Heart left ventricle (tissue), 16 donors: ENCODE results near the gene CDH23. TPM values are rescaled to one million over a fixed set of nuclear protein-coding genes. Genes with fewer than 3 reads are reported as not detected.

ENCODE experiments used
- ATAC-seq, 4 donors: fragments of 200-7000 bp; cut with Tn5 transposase; one replicate each; pipeline ENCODE4 v1.9.1; 2020 to 2022; ENCODE audit warnings: moderate library complexity in 4 of 4, mild to moderate bottlenecking in 3 of 4, moderate number of reproducible peaks in 1 of 4
- DNase-seq, 5 donors: peaks; one replicate each; pipeline ENCODE4 v3.0.0-alpha.2; 2020
- H3K27ac ChIP-seq, 12 donors: fragments of 200-600 bp; sonication (generic) in 4 of 12; one replicate each; pipeline versions ENCODE4 v1.5.0 to v1.8.0; 2016 to 2022; ENCODE audit warnings: mild to moderate bottlenecking in 2 of 12
- H3K27me3 ChIP-seq, 9 donors: fragments of 200-600 bp; sonication (generic) in 2 of 9; one replicate each; pipeline versions ENCODE4 v1.5.1 to v1.8.0; 2016 to 2022; ENCODE audit warnings: mild to moderate bottlenecking in 3 of 9
- H3K36me3 ChIP-seq, 9 donors: fragments of 200-600 bp; sonication (generic) in 2 of 9; one replicate each; pipeline versions ENCODE4 v1.5.0 to v1.8.0; 2018 to 2022; ENCODE audit warnings: mild to moderate bottlenecking in 2 of 9
- H3K4me1 ChIP-seq, 12 donors: fragments of 200-600 bp; sonication (generic) in 4 of 12; one replicate each; pipeline versions ENCODE4 v1.5.0 to v1.8.0; 2016 to 2022; ENCODE audit warnings: mild to moderate bottlenecking in 3 of 12
- H3K4me3 ChIP-seq, 12 donors: fragments of 200-600 bp; sonication (generic) in 4 of 12; one replicate each; pipeline versions ENCODE4 v1.5.0 to v1.8.0; 2017 to 2022; ENCODE audit warnings: mild to moderate bottlenecking in 9 of 12, moderate library complexity in 4 of 12
- H3K9me3 ChIP-seq, 12 donors: fragments of 200-600 bp; sonication (generic) in 4 of 12; one replicate each; pipeline versions ENCODE4 v1.5.0 to v1.8.0; 2016 to 2022; ENCODE audit warnings: mild to moderate bottlenecking in 1 of 12
- CTCF ChIP-seq, 12 donors: fragments of 200-600 bp; sonication (generic) in 4 of 12; IDR thresholded peaks; one replicate each; pipeline versions ENCODE4 v1.5.0 to v1.8.0; 2018 to 2022; ENCODE audit warnings: antibody characterized with exemption in 12 of 12, mild to moderate bottlenecking in 5 of 12
- POLR2A ChIP-seq, 2 donors: fragments of 450-650 bp; IDR thresholded peaks; one replicate each; pipeline ENCODE4 v1.6.1; 2017; ENCODE audit warnings: antibody characterized with exemption in 2 of 2, mild to moderate bottlenecking in 2 of 2, moderate library complexity in 2 of 2
- WGBS, 4 donors: extraction: QIAGEN DNeasy Blood & Tissue Kit in 2 of 4; methylation state at CpG; one replicate each; pipeline versions ENCODE4 v1.1.5 to v1.1.7; 2013 to 2018; 5-methylcytosine and 5-hydroxymethylcytosine counted together
- intact Hi-C, 10 donors: fragments of 100-400 bp; cut with DNase I; formaldehyde crosslinking; loops; one replicate each; pipeline versions ENCODE4 v1.11.1 to v1.14.2; 2022
- polyA plus RNA-seq, 2 donors: library from polyadenylated mRNA; stranded (reverse); fragments of 200-250 nt; gene quantifications; one replicate each; pipeline ENCODE4 v1.2.3, GENCODE V29; 2013
- total RNA-seq, 9 donors: library from RNA; depleted of rRNA in 2 of 9; stranded (reverse); fragments of >200 nt in 2 of 9; fragmentation: NEBNext Ultra II Directional in 3 of 9; extraction: Animal tissue kit (Norgen Biotek cat#: 25700) in 3 of 9; gene quantifications; one replicate each; pipeline versions ENCODE4 v1.1.0 to v1.2.4, GENCODE V29; 2016 to 2023
- donor health status: ischemic (EF 13 %, LVEDD 7.1; RV severe dilation, severe dysfunction).
- donor health status: healthy with polysubstance abuse.
- donor health status: DM: no; HTN: yes; CAD: no.
- donor health status: DM: no; HTN: no; CAD: no.
- donor health status: ischemic (EF 25% LVEDD 6.9; RV normal size, moderate dysfunction).
- donor health status: ischemic (EF 25% LVEDD 5.7; RV mildly dilated, moderate dysfunction).
- donor health status: healthy.
- donor health status: DM: yes; HTN: yes; CAD: no.
- donor health status: ischemic (EF 35%, LVEDD 5.7; RV mildly dilated, moderate dysfunction).
- donor health status: nonischemic (EF 11% LVEDD 7.7; RV severe dilation, severe dysfunction).
- donor health status: DM: yes; HTN: yes; CAD: no.
- donor health status: PGD.
- donor health status: ischemic (EF 29% LVEDD 5.4; RV normal size, mild dysfunction).
- donor health status: nonischemic (EF 23%, LVEDD 6.1; RV moderate dilation, normal function).

CDH23 gene
- total and polyA plus RNA-seq, 11 donors = 1.2 to 8.6 (median 3.9) TPM

DNA sequence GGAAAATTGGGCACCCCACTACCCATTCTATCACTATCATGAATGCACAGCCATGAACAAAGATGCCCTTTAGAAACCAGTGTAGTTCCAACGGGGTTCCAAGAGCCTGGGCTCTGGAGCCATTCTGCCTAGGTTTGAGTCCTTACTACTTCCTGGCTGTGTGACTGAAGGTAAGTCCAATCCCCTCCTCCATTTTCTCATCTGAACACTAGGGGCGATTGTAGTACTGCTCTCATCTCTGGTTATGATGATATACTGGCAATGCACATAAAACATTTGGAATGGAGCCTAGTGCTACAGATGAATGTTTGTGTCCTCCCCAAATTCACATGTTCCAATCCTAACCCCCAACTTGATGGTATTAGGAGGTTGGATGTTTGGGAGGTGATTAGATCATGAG is 28.1 kb upstream of the CDH23 start:
- no peak overlapping the region for H3K4me3 ChIP-seq
- no peaks in the 10 kb centered on the region for H3K27me3 ChIP-seq
- no peak overlapping the region for H3K27ac ChIP-seq
- H3K9me3 ChIP-seq = no peaks in the 10 kb centered on the region
- H3K4me1 ChIP-seq = peaks cover 0 to 58% (median 0%) of the 10 kb centered on the region in 12 donors
- WGBS, 4 donors = 66 to 80% (median 76%) methylated on average over 2 of the region's 2 CpGs
- no peaks in the 10 kb centered on the region for H3K36me3 ChIP-seq
- ATAC-seq (no peak), DNase-seq (no peak)
- TF ChIP-seq POLR2A (IDR thresholded peaks at IDR 0.05) = no peak
- intact Hi-C loops = no loop called here

DNA sequence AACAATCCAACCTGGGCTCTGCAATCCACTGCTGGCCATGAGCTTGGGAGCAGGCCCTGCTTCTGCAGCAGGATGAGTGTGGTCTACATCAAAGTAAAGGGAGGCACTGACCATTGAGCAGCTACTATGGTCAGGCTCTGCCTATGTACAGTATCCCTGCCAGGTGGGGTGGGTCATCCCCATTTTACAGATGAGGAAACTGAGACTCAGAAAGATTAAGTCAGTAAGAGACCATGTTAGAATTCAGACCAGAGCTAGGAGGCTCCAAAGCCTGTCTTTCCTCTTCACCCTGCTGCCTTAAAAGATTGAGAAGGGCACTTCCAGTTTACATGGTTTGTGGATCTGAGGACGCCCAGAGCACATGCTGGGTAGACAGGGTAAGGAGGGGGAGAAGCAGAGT is 27.1 kb upstream of the CDH23 start:
- ATAC-seq = no peak
- Histone ChIP-seq H3K4me1 (peaks cover 0 to 56% (median 0%) of the 10 kb centered on the region in 12 donors), H3K36me3 (no peaks in the 10 kb centered on the region), H3K9me3 (no peaks in the 10 kb centered on the region), H3K4me3 (no peak overlapping the region), H3K27me3 (no peaks in the 10 kb centered on the region), H3K27ac (no peak overlapping the region)
- 69 to 89% (median 84%) methylated on average over 1 of the region's 1 CpG for WGBS, 4 donors
- TF ChIP-seq POLR2A (IDR thresholded peaks at IDR 0.05) = no peak
- TF ChIP-seq CTCF (IDR thresholded peaks at IDR 0.05) = no peak
- intact Hi-C loops = loop anchor here in 1 of 10 donors (5.0 kb wide), 1 partner anchor 47 kb away; no protein-coding TSS in a partner anchor
- DNase-seq = no peak

DNA sequence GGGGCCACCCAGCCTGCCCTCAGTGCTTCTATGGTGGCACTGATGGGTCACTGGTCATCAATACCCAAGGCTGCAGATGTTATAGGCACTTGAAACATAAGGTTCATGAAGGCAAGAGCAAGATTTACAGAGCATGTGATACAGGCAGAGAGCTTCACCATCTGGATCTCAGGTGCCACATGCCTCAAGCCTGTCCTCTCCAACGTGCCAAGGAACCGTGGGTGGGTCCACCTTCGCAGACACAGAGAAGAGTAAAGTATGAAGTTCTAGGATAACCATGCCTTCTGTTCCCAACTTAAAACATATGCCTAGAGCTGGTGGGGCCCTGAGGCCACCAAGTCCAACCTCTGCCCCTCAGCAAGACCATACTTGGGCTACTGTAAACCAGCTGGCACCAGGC is 26.7 kb upstream of the CDH23 start:
- 80 to 90% (median 82%) methylated on average over 3 of the region's 3 CpGs for WGBS, 4 donors
- H3K4me3 ChIP-seq = no peak overlapping the region
- H3K4me1 ChIP-seq = peaks cover 0 to 54% (median 0%) of the 10 kb centered on the region in 12 donors
- H3K36me3 ChIP-seq = no peaks in the 10 kb centered on the region
- no peaks in the 10 kb centered on the region for H3K9me3 ChIP-seq
- no peak overlapping the region for H3K27ac ChIP-seq
- DNase-seq = no peak
- no peak for ATAC-seq
- no peaks in the 10 kb centered on the region for H3K27me3 ChIP-seq
- intact Hi-C loops = loop anchor here in 1 of 10 donors (5.0 kb wide), 1 partner anchor 48 kb away; no protein-coding TSS in a partner anchor
- no peak for TF ChIP-seq POLR2A (IDR thresholded peaks at IDR 0.05)

DNA sequence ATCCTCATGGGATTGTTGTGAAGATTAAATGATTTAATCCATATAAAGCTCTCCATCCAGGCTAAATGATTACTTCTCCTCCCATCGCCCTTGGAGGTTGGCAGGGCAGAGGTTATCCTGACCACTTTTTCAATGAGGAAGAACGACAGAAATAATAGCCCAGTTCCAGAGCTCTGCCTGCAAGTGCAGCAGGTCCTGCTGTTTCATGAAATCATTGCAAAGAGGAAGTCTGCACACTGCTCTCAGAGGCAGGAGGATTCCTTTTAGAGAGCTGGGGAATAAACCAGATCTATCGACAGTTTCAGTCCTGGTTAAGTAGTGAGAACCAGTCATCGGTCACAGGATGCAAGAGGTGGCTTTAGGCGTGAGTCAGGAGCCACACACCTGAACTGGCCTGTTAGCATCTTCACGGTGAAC is 25.0 kb upstream of the CDH23 start:
- Histone ChIP-seq H3K27me3 (no peaks in the 10 kb centered on the region), H3K36me3 (no peaks in the 10 kb centered on the region), H3K4me3 (no peak overlapping the region), H3K9me3 (no peaks in the 10 kb centered on the region), H3K27ac (peak overlapping the region in 3 of 12 donors; percentile 10 to 85 (median 37)), H3K4me1 (peaks cover 0 to 53% (median under 1%) of the 10 kb centered on the region in 12 donors)
- TF ChIP-seq CTCF (IDR thresholded peaks at IDR 0.05) (no peak), POLR2A (IDR thresholded peaks at IDR 0.05) (no peak)
- DNase-seq (no peak), ATAC-seq (peak in 3 of 4 donors; percentile 17 to 63 (median 40))
- intact Hi-C loops = loop anchor here in 1 of 10 donors (5.0 kb wide), 1 partner anchor 49 kb away; no protein-coding TSS in a partner anchor
- WGBS, 4 donors = 51 to 66% (median 59%) methylated on average over 6 of the region's 6 CpGs

- DNase-seq = no peak
- no peaks in the 10 kb centered on the region for H3K9me3 ChIP-seq
- no peak for ATAC-seq
These were observed 23.7 kb upstream of the CDH23 start for GRCh38 chr10:71372882-71373495.

More at GRCh38 chr10:71372882-71373495, 23.7 kb upstream of the CDH23 start:
- TF ChIP-seq CTCF (IDR thresholded peaks at IDR 0.05) (no peak), POLR2A (IDR thresholded peaks at IDR 0.05) (no peak)
- intact Hi-C loops = loop anchor here in 1 of 10 donors (5.0 kb wide), 1 partner anchor 51 kb away; no protein-coding TSS in a partner anchor
- 59 to 68% (median 67%) methylated on average over 5 to 10 of the region's 10 CpGs for WGBS, 4 donors
- Histone ChIP-seq H3K4me3 (no peak overlapping the region), H3K4me1 (peaks cover 0 to 52% (median 5%) of the 10 kb centered on the region in 12 donors), H3K27me3 (no peaks in the 10 kb centered on the region), H3K27ac (peak overlapping the region in 4 of 12 donors; percentile 15 to 85 (median 32)), H3K36me3 (no peaks in the 10 kb centered on the region)
